ENCODE data around the gene KRT2. TPM values are rescaled to one million over a fixed set of nuclear protein-coding genes. Genes with fewer than 3 reads are reported as not detected.

KRT2 gene
- total and polyA plus RNA-seq, 2 of the 4 experiments (the other 2 are of a cell fraction), result not detected

DNA sequence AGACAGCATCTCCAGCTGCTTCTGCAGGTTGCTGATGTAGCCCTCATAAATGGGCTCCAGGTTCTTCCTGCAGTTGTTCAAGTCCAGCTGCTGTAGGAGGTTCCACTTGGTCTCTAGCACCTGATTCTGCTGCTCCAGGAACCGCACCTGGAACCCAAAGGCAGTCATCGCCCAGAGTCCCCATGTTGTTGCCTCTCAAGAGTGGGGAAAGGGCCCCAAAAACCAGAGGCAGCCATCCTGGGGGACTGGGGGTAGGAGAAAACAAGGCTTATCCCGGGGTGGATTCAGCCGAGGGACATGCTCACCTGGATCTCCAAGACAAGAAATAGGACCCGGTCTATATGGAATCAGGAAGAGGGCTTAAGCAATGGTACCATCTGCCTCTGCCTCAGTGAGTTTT is 53.0 kb downstream of the KRT2 start:
- no peak for ATAC-seq (ENCODE audit: low read depth)
- no peak for TF ChIP-seq RFX5 (IDR thresholded peaks at IDR 0.05; ENCODE audit: low read depth, low read length)
- TF ChIP-seq MAZ (IDR thresholded peaks at IDR 0.05; ENCODE audit: borderline replicate concordance, low read depth, low read length), result no peak
- no peak for TF ChIP-seq MAFK (IDR thresholded peaks at IDR 0.05; ENCODE audit: low read depth, low read length)
- no peak for TF ChIP-seq RCOR1 (IDR thresholded peaks at IDR 0.05; ENCODE audit: insufficient replicate concordance, low read length)
- TF ChIP-seq, protein P1, sequence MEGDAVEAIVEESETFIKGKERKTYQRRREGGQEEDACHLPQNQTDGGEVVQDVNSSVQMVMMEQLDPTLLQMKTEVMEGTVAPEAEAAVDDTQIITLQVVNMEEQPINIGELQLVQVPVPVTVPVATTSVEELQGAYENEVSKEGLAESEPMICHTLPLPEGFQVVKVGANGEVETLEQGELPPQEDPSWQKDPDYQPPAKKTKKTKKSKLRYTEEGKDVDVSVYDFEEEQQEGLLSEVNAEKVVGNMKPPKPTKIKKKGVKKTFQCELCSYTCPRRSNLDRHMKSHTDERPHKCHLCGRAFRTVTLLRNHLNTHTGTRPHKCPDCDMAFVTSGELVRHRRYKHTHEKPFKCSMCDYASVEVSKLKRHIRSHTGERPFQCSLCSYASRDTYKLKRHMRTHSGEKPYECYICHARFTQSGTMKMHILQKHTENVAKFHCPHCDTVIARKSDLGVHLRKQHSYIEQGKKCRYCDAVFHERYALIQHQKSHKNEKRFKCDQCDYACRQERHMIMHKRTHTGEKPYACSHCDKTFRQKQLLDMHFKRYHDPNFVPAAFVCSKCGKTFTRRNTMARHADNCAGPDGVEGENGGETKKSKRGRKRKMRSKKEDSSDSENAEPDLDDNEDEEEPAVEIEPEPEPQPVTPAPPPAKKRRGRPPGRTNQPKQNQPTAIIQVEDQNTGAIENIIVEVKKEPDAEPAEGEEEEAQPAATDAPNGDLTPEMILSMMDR (conservative IDR thresholded peaks at IDR 0.05; ENCODE audit: low read depth, low read length), result no peak
- TF ChIP-seq, protein P2, sequence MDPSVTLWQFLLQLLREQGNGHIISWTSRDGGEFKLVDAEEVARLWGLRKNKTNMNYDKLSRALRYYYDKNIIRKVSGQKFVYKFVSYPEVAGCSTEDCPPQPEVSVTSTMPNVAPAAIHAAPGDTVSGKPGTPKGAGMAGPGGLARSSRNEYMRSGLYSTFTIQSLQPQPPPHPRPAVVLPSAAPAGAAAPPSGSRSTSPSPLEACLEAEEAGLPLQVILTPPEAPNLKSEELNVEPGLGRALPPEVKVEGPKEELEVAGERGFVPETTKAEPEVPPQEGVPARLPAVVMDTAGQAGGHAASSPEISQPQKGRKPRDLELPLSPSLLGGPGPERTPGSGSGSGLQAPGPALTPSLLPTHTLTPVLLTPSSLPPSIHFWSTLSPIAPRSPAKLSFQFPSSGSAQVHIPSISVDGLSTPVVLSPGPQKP (IDR thresholded peaks at IDR 0.05; ENCODE audit: borderline replicate concordance, low read depth, low read length), result no peak
- TF ChIP-seq NFE2L2 (IDR thresholded peaks at IDR 0.05; ENCODE audit: low read depth, low read length), result no peak
- no peak for TF ChIP-seq FOS (IDR thresholded peaks at IDR 0.05; ENCODE audit: low read depth, low read length)
- no peak for TF ChIP-seq CEBPB (IDR thresholded peaks at IDR 0.05; ENCODE audit: low read depth, low read length)
- TF ChIP-seq POLR2A (IDR thresholded peaks at IDR 0.05; ENCODE audit: low read depth, low read length), result no peak
- TF ChIP-seq, protein P3, sequence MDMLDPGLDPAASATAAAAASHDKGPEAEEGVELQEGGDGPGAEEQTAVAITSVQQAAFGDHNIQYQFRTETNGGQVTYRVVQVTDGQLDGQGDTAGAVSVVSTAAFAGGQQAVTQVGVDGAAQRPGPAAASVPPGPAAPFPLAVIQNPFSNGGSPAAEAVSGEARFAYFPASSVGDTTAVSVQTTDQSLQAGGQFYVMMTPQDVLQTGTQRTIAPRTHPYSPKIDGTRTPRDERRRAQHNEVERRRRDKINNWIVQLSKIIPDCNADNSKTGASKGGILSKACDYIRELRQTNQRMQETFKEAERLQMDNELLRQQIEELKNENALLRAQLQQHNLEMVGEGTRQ (IDR thresholded peaks at IDR 0.05; ENCODE audit: low read depth, low read length), result no peak
- TF ChIP-seq SMC3 (IDR thresholded peaks at IDR 0.05; ENCODE audit: low read depth, low read length), result no peak
- no peak for TF ChIP-seq MXI1 (IDR thresholded peaks at IDR 0.05; ENCODE audit: borderline replicate concordance, low read depth, low read length)
- TF ChIP-seq RAD21 (IDR thresholded peaks at IDR 0.05; ENCODE audit: low read length), result no peak
- no peak for TF ChIP-seq BHLHE40 (IDR thresholded peaks at IDR 0.05; ENCODE audit: low read depth, low read length)
- no peaks in the 10 kb centered on the region for H3K4me1 ChIP-seq (ENCODE audit: control insufficient read depth, insufficient read depth, low read length)
- no peak overlapping the region for H2AK5ac ChIP-seq (ENCODE audit: low read depth, low read length)
- H2BK15ac ChIP-seq (ENCODE audit: low read depth, low read length), result no peak overlapping the region
- no peaks in the 10 kb centered on the region for H3K79me1 ChIP-seq (ENCODE audit: low read depth in 1 of 2, low read length in 2 of 2)
- H3K4me2 ChIP-seq (ENCODE audit: low read depth, low read length), result no peak overlapping the region
- no peak overlapping the region for H2BK20ac ChIP-seq (ENCODE audit: low read depth, low read length)
- H3K18ac ChIP-seq (ENCODE audit: low read depth, low read length), result no peak overlapping the region
- no peaks in the 10 kb centered on the region for H3K9me3 ChIP-seq (ENCODE audit: control insufficient read depth, insufficient read depth, low read length)
- H3K27me3 ChIP-seq (ENCODE audit: control insufficient read depth, insufficient read depth, low read length), result peaks cover 37% of the 10 kb centered on the region
- dilution Hi-C loops (cut with HindIII; ENCODE audit: low sequenced_read_pairs, unreplicated experiment), result no loop called here
- H3K4me3 ChIP-seq (ENCODE audit: insufficient read depth, low read depth, low read length), result no peak overlapping the region
- H2BK120ac ChIP-seq (ENCODE audit: low read depth, low read length), result no peak overlapping the region
- 89% methylated on average over 1 of the region's 5 CpGs; no CpG with 5 or more reads in 1 of the 2 experiments for WGBS, 2 experiments (ENCODE audit: extremely low coverage in 2 of 2, insufficient read length in 1 of 2)
- H4K20me1 ChIP-seq (ENCODE audit: insufficient read depth, low read length), result no peaks in the 10 kb centered on the region
- H4K91ac ChIP-seq (ENCODE audit: insufficient read depth, low read depth, low read length), result no peak overlapping the region
- no peak overlapping the region for H3K4ac ChIP-seq (ENCODE audit: low read depth, low read length)
- H2AFZ ChIP-seq (replicated peaks; ENCODE audit: low read length, poor library complexity), result no peak overlapping the region
- no peak overlapping the region for H3K56ac ChIP-seq (ENCODE audit: extremely low read depth, insufficient read depth, low read length)
- H3K36me3 ChIP-seq (ENCODE audit: control insufficient read depth, insufficient read depth, low read length), result no peaks in the 10 kb centered on the region
- H2AK9ac ChIP-seq (replicated peaks; ENCODE audit: low read depth, low read length, poor library complexity), result no peak overlapping the region
- no peak overlapping the region for H4K5ac ChIP-seq (ENCODE audit: low read depth, low read length)
- ChIA-PET CTCF (no interaction called here), POLR2A (ENCODE audit: unreplicated experiment) (no interaction called here)
- H2BK5ac ChIP-seq (ENCODE audit: low read depth, low read length, poor library complexity, severe bottlenecking), result no peak overlapping the region
- H3K9ac ChIP-seq (ENCODE audit: low read depth, low read length), result no peak overlapping the region
- in situ Hi-C loops (cut with MboI; ENCODE audit: low sequenced_read_pairs), result no loop called here
- no peaks in the 10 kb centered on the region for H3K9me1 ChIP-seq (ENCODE audit: insufficient read depth, low read length)
- intact Hi-C loops (cut with micrococcal nuclease), result no loop called here
- no TSS peak for BruUV-seq (replicated peaks)
- no peak overlapping the region for H3K14ac ChIP-seq (replicated peaks; ENCODE audit: low read depth, low read length)
- no peak overlapping the region for H3K27ac ChIP-seq (ENCODE audit: insufficient read depth, low read length)
- H4K8ac ChIP-seq (ENCODE audit: low read depth in 2 of 2, low read length in 2 of 2), result no peak overlapping the region
- DNase-seq, result no peak
- H3K23ac ChIP-seq (ENCODE audit: low read depth, low read length), result no peak overlapping the region

Measured in IMR-90 (cell line).